D721Med (cell line): Measurements from ENCODE around the gene TMEM156.
"Not testable (repeated sequence)": the region's sequence is repeated elsewhere in the genome, so short reads cannot be mapped to it uniquely, and the experiment has no call there.

Experiments
- DNase-seq: peaks from one replicate; pipeline ENCODE4 v3.0.0; 2011; ENCODE audit warnings: low spot score; ENCODE audit not compliant: insufficient read length
- FAIRE-seq: peaks from 2 replicates; lab custom pipeline; 2011; peaks lifted over from hg19 to GRCh38; lab: Jason Lieb, UNC
- CTCF ChIP-seq: IDR thresholded peaks from 2 replicates; pipeline ENCODE4 v1.5.1; 2012; ENCODE audit warnings: mild to moderate bottlenecking, control low read depth; ENCODE audit not compliant: insufficient read depth; ENCODE audit errors: missing control alignments

TMEM156 gene

GRCh38 chr4:38968668-38969067 is 63.5 kb downstream of the TMEM156 start:
- DNase-seq (no peak), FAIRE-seq (no peak)
- no peak for TF ChIP-seq CTCF

- TF ChIP-seq CTCF = no peak
- no peak for FAIRE-seq
- DNase-seq = no peak
Measured at GRCh38 chr4:38967260-38968095, 64.7 kb downstream of the TMEM156 start.

GRCh38 chr4:38965866-38966265 is 66.3 kb downstream of the TMEM156 start:
- FAIRE-seq (no peak), DNase-seq (no peak)

GRCh38 chr4:38964942-38965775 is 67.0 kb downstream of the TMEM156 start:
- DNase-seq (no peak), FAIRE-seq (no peak)
- no peak for TF ChIP-seq CTCF

More at GRCh38 chr4:38965866-38966265, 66.3 kb downstream of the TMEM156 start:
- no peak for TF ChIP-seq CTCF

- FAIRE-seq, DNase-seq: not testable (repeated sequence)
Measured at GRCh38 chr4:38959248-38959647, 73.0 kb downstream of the TMEM156 start.

GRCh38 chr4:38958453-38959190 is 73.6 kb downstream of the TMEM156 start:
- FAIRE-seq (no peak), DNase-seq (no peak)
- TF ChIP-seq CTCF = no peak

- FAIRE-seq = no peak
- TF ChIP-seq CTCF = no peak
- no peak for DNase-seq
Measured at GRCh38 chr4:38957893-38958292, 74.3 kb downstream of the TMEM156 start.
